H1 (cell line): ENCODE results near the gene GTF2I. TPM values are rescaled to one million over a fixed set of nuclear protein-coding genes. Genes with fewer than 3 reads are reported as not detected.
"Not testable (repeated sequence)": the region's sequence is repeated elsewhere in the genome, so short reads cannot be mapped to it uniquely, and the experiment has no call there.

Source experiments
- CTCF ChIA-PET: fragments of 300-600 bp; sonication (Branson Sonifier 250); formaldehyde crosslinking; loops from one replicate; lab custom pipeline; 2021; ENCODE audit not compliant: partially characterized antibody; lab: Charles Lee
- POLR2A ChIA-PET: fragments of 300-600 bp; sonication (Branson Sonifier 250); formaldehyde crosslinking; loops from one replicate; lab custom pipeline; 2021; ENCODE audit warnings: inconsistent platforms; ENCODE audit not compliant: partially characterized antibody; lab: Charles Lee
- DNase-seq, 2 experiments: peaks; one replicate each; pipeline versions ENCODE4 v3.0.0 to v3.0.0-alpha.2; 2010 to 2022; ENCODE audit warnings: low spot score in 2 of 2, low read depth in 1 of 2, mixed read lengths in 1 of 2
- FAIRE-seq: peaks from 2 replicates; lab custom pipeline; 2011; peaks lifted over from hg19 to GRCh38; lab: Jason Lieb, UNC
- H2AFZ ChIP-seq: 2 replicates; pipeline ENCODE4 v1.8.1; 2012; ENCODE audit warnings: low read length, inconsistent platforms
- H2AK5ac ChIP-seq: 2 replicates; pipeline ENCODE4 v1.6.1; 2013; ENCODE audit warnings: low read depth, low read length
- H2BK120ac ChIP-seq: replicated peaks from 2 replicates; pipeline ENCODE3; 2013; ENCODE audit warnings: low read depth, low read length, inconsistent platforms
- H2BK12ac ChIP-seq: 2 replicates; pipeline ENCODE4 v1.6.1; 2013; ENCODE audit warnings: low read depth, low read length
- H2BK15ac ChIP-seq: 2 replicates; pipeline ENCODE4 v1.6.1; 2013; ENCODE audit warnings: low read length
- H2BK20ac ChIP-seq: 2 replicates; pipeline ENCODE4 v1.6.1; 2013; ENCODE audit warnings: low read length
- H2BK5ac ChIP-seq: 2 replicates; pipeline ENCODE4 v1.6.1; 2013; ENCODE audit warnings: low read depth, low read length
- H3K14ac ChIP-seq: 2 replicates; pipeline ENCODE4 v1.6.1; 2013; ENCODE audit warnings: inconsistent platforms; ENCODE audit not compliant: insufficient read length
- H3K18ac ChIP-seq: 2 replicates; pipeline ENCODE4 v1.6.1; 2013; ENCODE audit warnings: low read length; ENCODE audit errors: extremely low read depth
- H3K23ac ChIP-seq: 2 replicates; pipeline ENCODE4 v1.6.1; 2013; ENCODE audit warnings: inconsistent platforms; ENCODE audit not compliant: insufficient read length
- H3K23me2 ChIP-seq: 2 replicates; pipeline ENCODE4 v1.6.1; 2013; ENCODE audit warnings: low read depth, low read length
- H3K27ac ChIP-seq: 2 replicates; pipeline ENCODE4 v1.6.1; 2011; ENCODE audit warnings: low read depth, low read length, inconsistent platforms
- H3K27me3 ChIP-seq, 4 experiments: replicated peaks in 1 of 4; 1 replicate in 1 of 4; 2 replicates in 3 of 4; pipeline versions ENCODE4 v1.6.1 to v1.8.1; 2011 to 2013; ENCODE audit warnings: low read length in 3 of 4, mild to moderate bottlenecking in 3 of 4, inconsistent platforms in 2 of 4, mixed read lengths in 2 of 4, moderate library complexity in 1 of 4; ENCODE audit not compliant: control insufficient read depth in 3 of 4, insufficient read depth in 3 of 4; ENCODE audit errors: extremely low read depth in 1 of 4
- H3K36me3 ChIP-seq, 4 experiments: 2 replicates each; pipeline versions ENCODE4 v1.6.1 to v1.8.1; 2011 to 2013; ENCODE audit warnings: mild to moderate bottlenecking in 4 of 4, low read length in 3 of 4, moderate library complexity in 2 of 4, control low read depth in 1 of 4, inconsistent platforms in 1 of 4; ENCODE audit not compliant: insufficient read depth in 4 of 4, control insufficient read depth in 2 of 4
- H3K4ac ChIP-seq: replicated peaks from 2 replicates; pipeline ENCODE3; 2013; ENCODE audit warnings: low read length, low read depth, mixed read lengths, inconsistent platforms; ENCODE audit not compliant: insufficient read length
- H3K4me1 ChIP-seq, 4 experiments: replicated peaks in 1 of 4; 1 replicate in 1 of 4; 2 replicates in 3 of 4; pipeline versions ENCODE4 v1.6.1 to v1.8.1; 2011 to 2013; ENCODE audit warnings: low read length in 3 of 4, inconsistent platforms in 2 of 4, mixed read lengths in 1 of 4; ENCODE audit not compliant: insufficient read depth in 4 of 4, control insufficient read depth in 3 of 4
- H3K4me2 ChIP-seq, 2 experiments: 2 replicates each; pipeline versions ENCODE4 v1.6.1 to v1.8.1; 2011 to 2013; ENCODE audit warnings: low read depth in 2 of 2, low read length in 2 of 2, control low read depth in 1 of 2, inconsistent platforms in 1 of 2, mild to moderate bottlenecking in 1 of 2; ENCODE audit not compliant: insufficient read depth in 1 of 2
- H3K4me3 ChIP-seq, 4 experiments: fragments of 200-600, 300-600 bp in 1 of 4; sonication (generic), shearing (Covaris generic), sonication (Bioruptor Twin) in 1 of 4; 2 replicates each; pipeline versions ENCODE4 v1.5.1 to v1.8.1; 2011 to 2016; ENCODE audit warnings: low read length in 4 of 4, low read depth in 3 of 4, control low read depth in 2 of 4, inconsistent platforms in 2 of 4, mild to moderate bottlenecking in 2 of 4, mixed read lengths in 1 of 4, moderate library complexity in 1 of 4; ENCODE audit not compliant: insufficient read depth in 2 of 4; ENCODE audit errors: extremely low read depth in 1 of 4
- H3K56ac ChIP-seq: replicated peaks from 2 replicates; pipeline ENCODE3; 2013; ENCODE audit warnings: low read depth, mild to moderate bottlenecking, mixed read lengths, low read length, inconsistent platforms; ENCODE audit not compliant: insufficient read length
- H3K79me1 ChIP-seq: 2 replicates; pipeline ENCODE4 v1.6.1; 2013; ENCODE audit warnings: low read depth, low read length, control low read depth
- H3K79me2 ChIP-seq, 2 experiments: 2 replicates each; pipeline versions ENCODE4 v1.6.1 to v1.8.1; 2012 to 2013; ENCODE audit warnings: low read length in 2 of 2, mild to moderate bottlenecking in 2 of 2, inconsistent platforms in 1 of 2; ENCODE audit not compliant: insufficient read depth in 2 of 2, control insufficient read depth in 1 of 2
- H3K9ac ChIP-seq, 4 experiments: replicated peaks in 1 of 4; 1 replicate in 1 of 4; 2 replicates in 3 of 4; pipeline versions ENCODE4 v1.6.1 to v1.8.1; 2011 to 2013; ENCODE audit warnings: low read depth in 3 of 4, low read length in 3 of 4, control low read depth in 2 of 4, mild to moderate bottlenecking in 2 of 4, moderate library complexity in 2 of 4, inconsistent platforms in 1 of 4; ENCODE audit errors: extremely low read depth in 1 of 4
- H3K9me3 ChIP-seq, 2 experiments: 2 replicates each; pipeline versions ENCODE4 v1.6.1 to v1.8.1; 2012 to 2013; ENCODE audit warnings: mild to moderate bottlenecking in 2 of 2, moderate library complexity in 2 of 2, control low read depth in 1 of 2, inconsistent platforms in 1 of 2, low read depth in 1 of 2, low read length in 1 of 2, mixed read lengths in 1 of 2; ENCODE audit not compliant: insufficient read depth in 2 of 2
- H4K20me1 ChIP-seq, 2 experiments: replicated peaks in 1 of 2; 2 replicates each; pipeline versions ENCODE3 to v1.8.1; 2011 to 2013; ENCODE audit warnings: inconsistent platforms in 2 of 2, low read length in 2 of 2, mild to moderate bottlenecking in 1 of 2; ENCODE audit not compliant: insufficient read depth in 2 of 2, control insufficient read depth in 1 of 2
- H4K5ac ChIP-seq: 2 replicates; pipeline ENCODE4 v1.6.1; 2013; ENCODE audit warnings: low read length, low read depth, mixed read lengths, inconsistent platforms; ENCODE audit not compliant: insufficient read length
- H4K8ac ChIP-seq: 2 replicates; pipeline ENCODE4 v1.8.0; 2013; ENCODE audit warnings: mild to moderate bottlenecking, moderate library complexity, low read length, inconsistent platforms; ENCODE audit not compliant: insufficient read depth; ENCODE audit errors: extremely low read depth
- H4K91ac ChIP-seq: replicated peaks from 2 replicates; pipeline ENCODE3; 2013; ENCODE audit warnings: low read length, mixed read lengths, inconsistent platforms; ENCODE audit not compliant: insufficient read length
- WGBS, 2 experiments: shearing (Covaris generic) in 1 of 2; methylation state at CpG; one replicate each; pipeline versions ENCODE4 v1.1.6 to v1.1.7; 2013 to 2015; ENCODE audit warnings: low lambda C conversion rate in 2 of 2, mixed read lengths in 2 of 2, inconsistent platforms in 1 of 2, low coverage in 1 of 2, missing lambda C conversion rate in 1 of 2; ENCODE audit not compliant: insufficient replicate concordance in 2 of 2, insufficient coverage in 1 of 2, insufficient read length in 1 of 2; ENCODE audit errors: extremely low coverage in 1 of 2, missing lambda C conversion rate in 1 of 2; 5-methylcytosine and 5-hydroxymethylcytosine counted together
- polyA plus RNA-seq, 7 experiments: library from polyadenylated mRNA; depleted of rRNA in 3 of 7; stranded (reverse) in 5 of 7; unstranded in 2 of 7; fragments of >200 nt in 5 of 7; fragments of 200-250 nt in 2 of 7; gene quantifications; 1 replicate in 5 of 7; 2 replicates in 1 of 7; 4 replicates in 1 of 7; pipeline versions ENCODE4 v1.2.1 to v1.2.3, GENCODE V29; 2011 to 2013; ENCODE audit warnings: missing spikeins in 2 of 7, mixed read lengths in 2 of 7
- total RNA-seq: library from RNA; stranded (reverse); fragmentation: NEBNext Ultra II Directional; extraction: Animal tissue kit (Norgen Biotek cat#: 25700); gene quantifications from 2 replicates; pipeline ENCODE4 v1.2.1, GENCODE V29; 2021

Gene GTF2I
- total and polyA plus RNA-seq, 2 of the 8 experiments (the other 6 are each of a cell fraction or from before 2014, with no cell fraction given): 46.7 to 316 TPM

DNA sequence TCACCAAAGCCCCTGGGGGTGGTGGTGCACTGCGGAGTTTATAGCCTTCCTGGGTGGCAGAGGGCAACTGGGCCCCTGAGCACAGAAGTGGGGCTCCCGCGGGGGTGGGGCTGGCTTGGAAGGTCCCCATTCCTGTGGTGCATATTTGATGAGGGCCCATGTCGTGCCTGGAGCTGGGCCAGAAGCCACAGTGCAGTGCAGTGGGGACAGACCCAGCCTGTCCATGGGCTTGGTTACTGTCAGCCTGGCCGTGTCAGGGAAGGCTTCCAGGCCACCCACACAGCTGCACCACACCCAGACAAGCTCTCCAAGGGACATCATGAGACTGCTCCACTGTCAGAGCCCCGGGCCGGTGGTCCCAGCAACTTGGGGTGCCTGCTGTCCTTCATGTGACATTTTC lies 109.0 kb downstream of the GTF2I start:
- H2BK12ac ChIP-seq, H3K56ac ChIP-seq, H3K23me2 ChIP-seq, H3K4me2 ChIP-seq, H3K9me3 ChIP-seq, H3K4me3 ChIP-seq, H3K9ac ChIP-seq, H2AFZ ChIP-seq, FAIRE-seq, CTCF ChIA-PET, H3K27ac ChIP-seq, H2BK5ac ChIP-seq, DNase-seq, H3K14ac ChIP-seq, H4K8ac ChIP-seq, H3K18ac ChIP-seq, H2BK120ac ChIP-seq, H3K36me3 ChIP-seq, H3K4ac ChIP-seq, H2AK5ac ChIP-seq, H3K79me1 ChIP-seq, H2BK20ac ChIP-seq, POLR2A ChIA-PET, H3K4me1 ChIP-seq, H3K79me2 ChIP-seq, H3K23ac ChIP-seq, H4K91ac ChIP-seq, H3K27me3 ChIP-seq, H2BK15ac ChIP-seq, H4K5ac ChIP-seq, H4K20me1 ChIP-seq: not testable (repeated sequence)
- WGBS, 2 experiments: no CpG with 5 or more reads among the region's 7 CpGs

GRCh38 chr7:74766991-74767390 lies 109.5 kb downstream of the GTF2I start:
- H2BK5ac ChIP-seq, H4K8ac ChIP-seq, H3K27ac ChIP-seq, H2BK120ac ChIP-seq, H4K5ac ChIP-seq, H3K9ac ChIP-seq, H3K4me3 ChIP-seq, H3K18ac ChIP-seq, H3K14ac ChIP-seq, H3K27me3 ChIP-seq, CTCF ChIA-PET, DNase-seq, H2BK20ac ChIP-seq, H3K9me3 ChIP-seq, H3K4ac ChIP-seq, H4K20me1 ChIP-seq, H3K79me2 ChIP-seq, H3K4me1 ChIP-seq, FAIRE-seq, H3K36me3 ChIP-seq, H3K56ac ChIP-seq, H3K4me2 ChIP-seq, H2AFZ ChIP-seq, H2BK15ac ChIP-seq, H2AK5ac ChIP-seq, H3K79me1 ChIP-seq, H4K91ac ChIP-seq, POLR2A ChIA-PET, H3K23me2 ChIP-seq, H3K23ac ChIP-seq, H2BK12ac ChIP-seq: not testable (repeated sequence)
- 87% methylated on average over 9 of the region's 10 CpGs; no CpG with 5 or more reads in 1 of the 2 experiments for WGBS, 2 experiments
